Subcutaneous adipose tissue (tissue), 4 donors: Measurements from ENCODE around the gene PTPRCAP. TPM values are rescaled to one million over a fixed set of nuclear protein-coding genes. Genes with fewer than 3 reads are reported as not detected.

Experiments used
- CTCF ChIP-seq: fragments of 450-650 bp; IDR thresholded peaks from one replicate; pipeline ENCODE4 v1.5.1; 2016; ENCODE audit warnings: low read depth, mild to moderate bottlenecking, control low read depth, antibody characterized with exemption, moderate library complexity
- total RNA-seq, 4 donors: library from RNA; depleted of rRNA; stranded (reverse); fragments of >200 nt; gene quantifications; one replicate each; pipeline ENCODE4 v1.1.0, GENCODE V29; 2016

The PTPRCAP gene
- total RNA-seq, 4 donors from 2014 or later, result 1.7 to 6.7 (median 3.5) TPM

DNA sequence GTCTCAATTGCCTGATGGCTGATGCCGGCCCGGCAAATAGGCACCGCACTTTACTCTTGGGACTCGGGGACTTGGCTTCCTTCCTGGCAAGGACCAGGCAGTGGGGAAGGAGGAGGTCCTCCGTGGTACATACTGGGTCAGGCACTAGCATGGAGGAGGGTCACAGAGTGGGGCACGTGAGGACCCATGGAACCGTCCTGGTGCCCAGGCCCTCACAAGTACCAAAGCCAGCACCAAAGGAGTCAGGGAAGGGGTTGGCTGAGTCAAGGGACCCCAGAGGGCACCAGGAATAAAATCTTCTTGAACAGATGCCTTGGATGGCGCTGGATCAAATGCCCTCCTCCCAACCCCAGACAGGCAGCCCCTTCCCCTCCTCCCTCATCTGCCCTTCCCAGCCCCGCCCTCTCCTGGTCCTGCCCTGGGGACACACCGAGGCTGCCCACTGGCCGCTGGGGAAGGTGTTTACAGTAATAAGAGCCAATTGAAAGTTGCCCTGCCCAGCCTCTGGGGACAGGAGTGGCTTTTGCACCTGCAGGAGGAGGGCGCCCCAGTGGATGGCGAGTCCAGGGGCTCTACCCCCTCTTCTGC lies 27.6 kb downstream of the PTPRCAP start:
- TF ChIP-seq CTCF, result no peak

DNA sequence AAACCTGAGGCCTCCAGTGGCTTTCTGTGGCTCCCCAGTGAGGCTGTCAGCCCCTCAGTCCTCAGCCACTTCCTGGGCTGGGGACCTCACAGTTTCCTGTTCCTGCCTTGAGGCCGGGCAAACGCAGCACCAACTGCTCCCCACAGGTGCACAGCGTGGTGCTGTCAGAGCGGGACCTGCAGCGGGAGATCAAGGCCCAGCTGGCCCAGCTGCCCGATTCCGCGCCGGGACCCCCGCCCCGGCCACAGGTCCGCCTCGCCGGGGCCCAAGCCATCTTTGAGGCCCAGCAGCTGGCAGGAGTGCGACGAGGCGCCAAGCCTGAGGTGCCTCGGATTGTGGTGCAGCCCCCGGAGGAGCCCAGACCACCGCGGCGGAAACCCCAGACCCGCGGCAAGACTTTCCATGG lies 28.2 kb downstream of the PTPRCAP start:
- no peak for TF ChIP-seq CTCF

DNA sequence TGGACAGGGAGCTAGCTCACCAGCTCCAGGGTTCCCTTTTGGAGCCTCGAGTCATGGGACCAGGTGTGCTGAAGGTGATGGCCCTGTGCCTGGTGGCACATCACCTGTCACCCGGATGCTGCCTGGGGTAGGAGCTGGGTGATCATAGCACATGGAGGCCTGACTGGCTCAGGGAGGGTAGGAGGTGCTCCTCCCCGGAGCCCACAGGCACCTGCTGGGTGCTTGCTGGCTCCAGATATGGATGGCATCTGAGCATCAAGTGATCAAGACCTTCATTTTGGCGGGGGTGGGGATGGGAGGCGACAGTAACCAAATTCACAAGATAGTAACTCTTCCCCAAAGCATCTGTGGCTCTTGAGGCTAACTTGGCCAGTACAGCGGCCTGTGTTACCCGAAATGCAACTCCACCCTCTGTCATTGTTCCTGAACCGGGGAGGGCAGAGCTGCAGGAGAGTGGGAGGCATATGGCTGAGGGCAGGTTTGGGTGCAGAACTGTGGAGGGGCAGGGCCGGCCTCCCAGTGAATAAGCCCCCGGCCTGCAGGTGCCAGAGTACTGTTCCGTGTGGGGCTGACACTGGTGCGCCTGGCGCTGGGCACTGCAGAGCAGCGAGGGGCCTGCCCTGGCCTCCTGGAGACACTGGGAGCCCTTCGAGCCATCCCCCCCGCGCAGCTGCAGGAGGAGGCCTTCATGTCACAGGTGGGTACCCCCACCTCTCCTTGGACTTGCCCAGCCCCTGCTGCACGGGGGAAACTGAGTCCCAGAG lies 28.9 kb downstream of the PTPRCAP start:
- TF ChIP-seq CTCF, result no peak

DNA sequence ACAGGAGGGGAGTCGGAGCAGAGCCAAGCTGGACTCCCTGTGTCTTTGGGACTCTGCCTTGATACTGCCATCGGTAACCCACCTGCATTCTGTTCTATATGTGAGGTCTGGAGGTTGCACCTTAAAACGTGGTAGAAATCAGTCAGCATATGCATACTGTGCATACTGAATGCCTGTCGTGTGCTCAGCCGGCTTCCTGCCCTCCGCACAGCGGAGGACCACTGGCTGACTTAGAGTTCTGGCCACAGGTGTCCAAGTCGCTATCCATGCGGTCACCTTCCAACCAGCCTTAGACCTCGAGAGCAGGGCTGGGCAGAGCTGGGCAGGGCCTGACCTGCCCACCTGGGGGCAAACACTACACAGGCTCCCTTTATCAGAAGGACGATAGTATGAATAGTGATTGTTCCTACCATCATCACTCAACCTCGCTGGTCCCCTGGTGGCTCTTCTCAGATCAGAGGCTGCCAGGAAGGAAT lies 29.8 kb downstream of the PTPRCAP start:
- no peak for TF ChIP-seq CTCF

DNA sequence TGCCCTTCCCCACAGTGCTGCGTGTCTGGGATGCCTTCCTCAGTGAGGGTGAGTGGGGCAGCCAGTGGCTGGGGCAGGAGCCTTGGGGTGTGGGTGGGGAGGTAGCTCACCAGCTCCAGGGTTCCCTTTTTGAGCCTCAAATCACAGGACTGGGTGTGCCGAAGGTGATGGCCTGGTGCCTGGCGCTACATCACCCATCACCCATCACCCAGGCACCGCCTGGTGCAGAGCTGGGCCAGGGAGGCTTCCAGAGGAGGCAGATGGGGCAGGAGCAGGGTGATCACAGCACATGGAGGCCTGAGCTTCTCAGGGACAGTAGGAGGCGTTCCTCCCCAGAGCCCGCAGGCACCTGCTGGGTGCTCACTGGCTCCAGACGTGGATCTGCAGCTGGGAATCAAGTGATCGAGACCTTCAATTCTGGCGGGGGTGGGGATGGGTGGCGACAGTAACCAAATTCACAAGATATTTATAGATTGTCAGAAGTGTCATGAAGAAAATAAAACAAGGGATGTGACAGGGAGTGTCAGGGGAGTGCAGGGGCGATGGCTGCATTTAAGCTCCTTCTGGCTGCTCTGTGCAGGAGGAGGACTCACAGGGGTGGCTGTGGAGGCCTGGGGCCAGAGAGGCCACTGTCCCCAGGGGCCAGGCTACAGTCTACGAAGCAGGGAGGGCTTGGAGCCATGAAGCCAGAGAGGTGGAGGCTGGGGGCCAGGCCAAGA lies 30.4 kb downstream of the PTPRCAP start:
- TF ChIP-seq CTCF, result no peak

DNA sequence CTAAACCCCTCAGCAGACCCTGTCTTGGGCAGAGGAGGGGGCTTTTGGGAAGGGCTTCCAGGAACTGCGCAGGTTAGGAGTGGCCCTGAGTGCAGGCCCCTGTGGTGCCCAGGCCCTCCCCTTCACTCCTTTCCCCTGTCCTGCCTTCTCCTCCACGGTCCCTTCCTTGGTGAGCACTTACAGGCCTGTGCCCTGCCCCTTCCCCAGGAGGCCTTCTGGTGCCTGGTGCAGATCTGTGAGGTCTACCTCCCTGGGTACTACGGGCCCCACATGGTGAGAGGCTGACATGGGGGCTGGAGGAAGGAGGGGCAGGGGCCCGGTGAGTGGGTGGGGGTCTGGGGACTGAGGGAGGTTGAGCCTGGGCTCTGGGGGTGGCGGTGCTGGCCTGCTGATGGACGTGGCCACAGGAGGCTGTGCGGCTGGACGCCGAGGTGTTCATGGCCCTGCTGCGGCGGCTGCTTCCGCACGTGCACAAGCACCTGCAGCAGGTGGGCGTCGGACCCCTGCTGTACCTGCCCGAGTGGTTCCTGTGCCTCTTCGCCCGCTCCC lies 31.0 kb downstream of the PTPRCAP start:
- TF ChIP-seq CTCF, result no peak
